Keratinocyte (primary cell): Measurements from ENCODE around the gene MAP3K5. TPM values are rescaled to one million over a fixed set of nuclear protein-coding genes. Genes with fewer than 3 reads are reported as not detected.
A peak's percentile ranks its signal among the peaks of the same experiment; 100 is the strongest.

Experiments used
- DNase-seq: peaks from one replicate; pipeline ENCODE4 v3.0.0-alpha.2; 2011; ENCODE audit warnings: low read depth, missing footprints, low spot score
- FAIRE-seq: peaks from 2 replicates; lab custom pipeline; 2011; peaks lifted over from hg19 to GRCh38; lab: Jason Lieb, UNC
- H2AFZ ChIP-seq: 2 replicates; pipeline ENCODE4 v1.6.0; 2012; ENCODE audit warnings: low read length, control low read depth, inconsistent platforms; ENCODE audit not compliant: control insufficient read depth
- H3K27ac ChIP-seq: 2 replicates; pipeline ENCODE4 v1.5.1; 2011; ENCODE audit warnings: low read length; ENCODE audit not compliant: control insufficient read depth, insufficient read depth
- H3K27me3 ChIP-seq: 3 replicates; pipeline ENCODE4 v1.6.0; 2011; ENCODE audit warnings: low read length; ENCODE audit not compliant: control insufficient read depth, insufficient read depth; ENCODE audit errors: extremely low read depth
- H3K36me3 ChIP-seq, 2 experiments: 2 replicates in 1 of 2; 3 replicates in 1 of 2; pipeline ENCODE4 v1.5.1; 2011; ENCODE audit warnings: low read length in 2 of 2, mild to moderate bottlenecking in 1 of 2; ENCODE audit not compliant: control insufficient read depth in 2 of 2, insufficient read depth in 2 of 2; ENCODE audit errors: extremely low read depth in 1 of 2
- H3K4me1 ChIP-seq: 3 replicates; pipeline ENCODE4 v1.5.1; 2011; ENCODE audit warnings: low read length; ENCODE audit not compliant: control insufficient read depth, insufficient read depth; ENCODE audit errors: extremely low read depth
- H3K4me2 ChIP-seq: 3 replicates; pipeline ENCODE4 v1.6.0; 2011; ENCODE audit warnings: low read depth, low read length; ENCODE audit not compliant: control insufficient read depth, insufficient read depth; ENCODE audit errors: extremely low read depth
- H3K4me3 ChIP-seq, 3 experiments: fragments of 200-600 bp in 1 of 3; sonication (generic) in 1 of 3; 2 replicates in 2 of 3; 3 replicates in 1 of 3; pipeline ENCODE4 v1.5.1; 2011 to 2016; ENCODE audit warnings: low read length in 3 of 3, mild to moderate bottlenecking in 3 of 3, control low read depth in 2 of 3, inconsistent platforms in 1 of 3, low read depth in 1 of 3, mixed read lengths in 1 of 3, mixed run types in 1 of 3, moderate library complexity in 1 of 3; ENCODE audit not compliant: control insufficient read depth in 2 of 3, insufficient read depth in 2 of 3; ENCODE audit errors: extremely low read depth in 1 of 3
- H3K79me2 ChIP-seq: 2 replicates; pipeline ENCODE4 v1.6.0; 2012; ENCODE audit warnings: low read length; ENCODE audit not compliant: control insufficient read depth, insufficient read depth
- H3K9ac ChIP-seq: 3 replicates; pipeline ENCODE4 v1.6.0; 2011; ENCODE audit warnings: low read length; ENCODE audit not compliant: control insufficient read depth, insufficient read depth; ENCODE audit errors: extremely low read depth
- H3K9me1 ChIP-seq: 3 replicates; pipeline ENCODE4 v1.6.0; 2011; ENCODE audit warnings: low read length; ENCODE audit not compliant: control insufficient read depth, insufficient read depth; ENCODE audit errors: extremely low read depth
- H3K9me3 ChIP-seq: 2 replicates; pipeline ENCODE4 v1.5.1; 2012; ENCODE audit warnings: low read depth, low read length; ENCODE audit not compliant: control insufficient read depth
- H4K20me1 ChIP-seq: 3 replicates; pipeline ENCODE4 v1.6.0; 2011; ENCODE audit warnings: low read length; ENCODE audit not compliant: control insufficient read depth, insufficient read depth; ENCODE audit errors: extremely low read depth
- EZH2 ChIP-seq: IDR thresholded peaks from one replicate; pipeline ENCODE4 v1.6.1; 2012; ENCODE audit warnings: inconsistent platforms, mild to moderate bottlenecking, low read length, moderate library complexity
- dilution Hi-C: fragments of 300-500 bp; cut with MboI; formaldehyde crosslinking; loops from one replicate; pipeline ENCODE4 v1.7.0; 2020; ENCODE audit warnings: low sequenced_read_pairs; ENCODE audit not compliant: extremely low pct_ligation_motif_present
- polyA plus RNA-seq, 5 experiments: library from polyadenylated mRNA; depleted of rRNA in 3 of 5; stranded (reverse) in 3 of 5; stranded (forward) in 1 of 5; unstranded in 1 of 5; fragments of >200 nt; gene quantifications; 1 replicate in 1 of 5; 2 replicates in 3 of 5; 3 replicates in 1 of 5; pipeline versions ENCODE4 v1.2.1 to v1.2.3, GENCODE V29; 2011 to 2012; ENCODE audit warnings: missing spikeins in 2 of 5, low read depth in 1 of 5, low replicate concordance in 1 of 5
- TF ChIP-seq, protein P1 (sequence below), 3 experiments: IDR thresholded peaks in 1 of 3; conservative IDR thresholded peaks in 1 of 3; optimal IDR thresholded peaks in 1 of 3; 2 replicates in 2 of 3; 3 replicates in 1 of 3; pipeline versions ENCODE3 to v1.5.1; 2011; ENCODE audit warnings: low read length in 3 of 3, mild to moderate bottlenecking in 3 of 3, moderate library complexity in 2 of 3, control low read depth in 1 of 3, inconsistent platforms in 1 of 3; ENCODE audit not compliant: insufficient read depth in 2 of 3; ENCODE audit errors: extremely low read depth in 1 of 3

The MAP3K5 gene
- polyA plus RNA-seq, 1 donor (not counting 4 experiments of a cell fraction or from before 2014, with no cell fraction given), result 3.4 TPM

DNA sequence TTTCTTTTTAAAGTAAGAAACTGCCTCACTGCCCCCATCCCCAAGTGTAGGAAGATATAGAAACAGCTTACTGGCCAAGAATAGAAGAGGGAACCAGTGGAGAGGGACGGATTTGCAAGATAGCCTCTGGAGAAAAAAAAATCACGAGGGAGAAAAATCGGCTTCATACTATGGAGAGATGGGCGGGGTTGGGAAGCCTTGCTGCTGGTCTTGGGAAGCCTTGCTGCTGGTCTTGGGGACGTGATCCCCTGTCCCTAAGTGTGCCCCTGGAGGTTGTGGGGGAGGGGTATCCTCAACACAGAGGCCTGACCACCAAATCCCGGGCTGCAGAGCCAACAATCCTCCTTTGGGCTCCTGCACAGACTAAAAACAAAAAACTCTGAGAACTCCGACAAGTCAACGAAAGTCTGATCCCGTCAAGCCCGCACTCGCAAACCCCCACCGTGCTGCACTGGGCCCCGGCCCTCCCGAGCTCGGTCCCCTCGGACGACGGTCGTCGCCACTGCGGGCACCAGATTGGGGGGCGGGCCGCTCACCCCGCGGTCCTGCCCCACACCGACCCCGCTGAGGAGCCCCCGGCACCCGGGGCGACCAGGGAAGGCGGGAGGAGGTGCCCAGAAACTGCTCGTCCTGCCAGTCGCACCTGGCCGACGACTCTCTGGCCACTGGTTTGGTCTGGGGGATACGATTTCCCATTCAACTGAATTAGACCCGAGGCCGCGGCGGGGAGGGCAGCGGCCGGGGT lies 242.8 kb downstream of the MAP3K5 start:
- TF ChIP-seq, protein P1, sequence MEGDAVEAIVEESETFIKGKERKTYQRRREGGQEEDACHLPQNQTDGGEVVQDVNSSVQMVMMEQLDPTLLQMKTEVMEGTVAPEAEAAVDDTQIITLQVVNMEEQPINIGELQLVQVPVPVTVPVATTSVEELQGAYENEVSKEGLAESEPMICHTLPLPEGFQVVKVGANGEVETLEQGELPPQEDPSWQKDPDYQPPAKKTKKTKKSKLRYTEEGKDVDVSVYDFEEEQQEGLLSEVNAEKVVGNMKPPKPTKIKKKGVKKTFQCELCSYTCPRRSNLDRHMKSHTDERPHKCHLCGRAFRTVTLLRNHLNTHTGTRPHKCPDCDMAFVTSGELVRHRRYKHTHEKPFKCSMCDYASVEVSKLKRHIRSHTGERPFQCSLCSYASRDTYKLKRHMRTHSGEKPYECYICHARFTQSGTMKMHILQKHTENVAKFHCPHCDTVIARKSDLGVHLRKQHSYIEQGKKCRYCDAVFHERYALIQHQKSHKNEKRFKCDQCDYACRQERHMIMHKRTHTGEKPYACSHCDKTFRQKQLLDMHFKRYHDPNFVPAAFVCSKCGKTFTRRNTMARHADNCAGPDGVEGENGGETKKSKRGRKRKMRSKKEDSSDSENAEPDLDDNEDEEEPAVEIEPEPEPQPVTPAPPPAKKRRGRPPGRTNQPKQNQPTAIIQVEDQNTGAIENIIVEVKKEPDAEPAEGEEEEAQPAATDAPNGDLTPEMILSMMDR (optimal IDR thresholded peaks at IDR 0.05 in 1 of 3, IDR thresholded peaks at IDR 0.05 in 1 of 3, conservative IDR thresholded peaks at IDR 0.05 in 1 of 3; ENCODE audit: extremely low read depth in 1 of 3, insufficient read depth in 2 of 3, low read length in 3 of 3), result no peak
- TF ChIP-seq EZH2, result no peak
- DNase-seq, result no peak
- Histone ChIP-seq H3K4me1 (peaks cover 8% of the 10 kb centered on the region), H3K79me2 (peaks cover 32% of the 10 kb centered on the region), H4K20me1 (no peaks in the 10 kb centered on the region), H3K9me3 (no peaks in the 10 kb centered on the region), H3K27me3 (no peaks in the 10 kb centered on the region), H3K4me3 (peak overlapping the region; percentile 75 to 86 (median 80)), H3K9me1 (no peaks in the 10 kb centered on the region), H3K36me3 (no peaks in the 10 kb centered on the region), H2AFZ (peak overlapping the region; percentile 75), H3K27ac (peak overlapping the region; percentile 77), H3K4me2 (peak overlapping the region; percentile 94), H3K9ac (peak overlapping the region; percentile 86)
- FAIRE-seq, result no peak
- dilution Hi-C loops, result no loop called here

- H3K9me1 ChIP-seq, result no peaks in the 10 kb centered on the region
- peak overlapping the region; percentile 94 for H3K4me2 ChIP-seq
- peaks cover 8% of the 10 kb centered on the region for H3K4me1 ChIP-seq
- dilution Hi-C loops, result no loop called here
- H3K79me2 ChIP-seq, result peaks cover 37% of the 10 kb centered on the region
- FAIRE-seq (peak; percentile 26), DNase-seq (no peak)
- H4K20me1 ChIP-seq, result no peaks in the 10 kb centered on the region
- peak overlapping the region; percentile 58 for H2AFZ ChIP-seq
- H3K27ac ChIP-seq, result peak overlapping the region; percentile 77
- no peaks in the 10 kb centered on the region for H3K27me3 ChIP-seq
- peak overlapping the region; percentile 86 for H3K9ac ChIP-seq
- TF ChIP-seq, protein P1 (optimal IDR thresholded peaks at IDR 0.05 in 1 of 3, IDR thresholded peaks at IDR 0.05 in 1 of 3, conservative IDR thresholded peaks at IDR 0.05 in 1 of 3; ENCODE audit: extremely low read depth in 1 of 3, insufficient read depth in 2 of 3, low read length in 3 of 3), result no peak
- TF ChIP-seq EZH2, result no peak
- no peaks in the 10 kb centered on the region for H3K36me3 ChIP-seq
- peak overlapping the region; percentile 75 to 86 (median 80) for H3K4me3 ChIP-seq
- H3K9me3 ChIP-seq, result no peaks in the 10 kb centered on the region
These were observed 243.5 kb downstream of the MAP3K5 start for GRCh38 chr6:136548582-136549299.
